Femur (tissue), 1 donor: ENCODE results near the gene NME1.

Experiments used
- DNase-seq: peaks from one replicate; pipeline ENCODE4 v3.0.0-alpha.2; 2017

NME1 gene

DNA sequence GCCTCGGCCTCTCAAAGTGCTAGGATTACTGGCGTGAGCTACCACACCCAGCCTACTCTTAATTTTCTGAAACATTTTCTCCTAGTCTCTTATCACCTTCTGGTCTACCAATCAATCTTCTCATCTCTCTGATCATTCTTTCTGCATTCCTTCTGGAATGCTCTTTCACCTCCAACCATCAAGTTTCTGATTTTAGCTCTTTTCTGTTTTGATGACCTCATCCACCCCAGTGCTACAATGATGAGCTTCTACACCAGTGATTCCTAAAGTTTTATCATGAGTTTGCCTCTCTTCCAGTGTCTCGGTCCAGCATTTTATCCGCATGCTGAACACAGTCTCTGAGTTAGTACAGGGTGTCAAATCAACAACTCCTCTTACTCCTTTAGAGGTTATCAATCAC is 44.4 kb downstream of the NME1 start:
- no peak for DNase-seq

DNA sequence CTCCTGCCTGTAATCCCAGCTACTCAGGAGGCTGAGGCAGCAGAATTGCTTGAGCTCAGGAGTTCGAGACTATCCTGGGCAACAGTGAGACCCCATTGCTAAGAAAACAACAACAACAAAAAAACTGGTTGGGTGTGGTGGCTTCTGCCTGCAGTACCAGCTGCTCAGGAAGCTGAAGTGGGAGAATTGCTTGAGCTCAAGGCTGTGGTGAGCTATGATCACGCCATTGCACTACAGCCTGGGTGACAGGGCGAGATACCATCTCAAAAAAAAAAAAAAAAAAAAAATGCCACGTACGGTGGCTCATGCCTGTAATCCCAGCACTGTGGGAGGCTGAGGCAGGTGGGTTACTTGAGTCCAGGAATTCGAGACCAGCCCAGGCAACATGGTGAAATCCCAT is 46.9 kb downstream of the NME1 start:
- DNase-seq: no peak

DNA sequence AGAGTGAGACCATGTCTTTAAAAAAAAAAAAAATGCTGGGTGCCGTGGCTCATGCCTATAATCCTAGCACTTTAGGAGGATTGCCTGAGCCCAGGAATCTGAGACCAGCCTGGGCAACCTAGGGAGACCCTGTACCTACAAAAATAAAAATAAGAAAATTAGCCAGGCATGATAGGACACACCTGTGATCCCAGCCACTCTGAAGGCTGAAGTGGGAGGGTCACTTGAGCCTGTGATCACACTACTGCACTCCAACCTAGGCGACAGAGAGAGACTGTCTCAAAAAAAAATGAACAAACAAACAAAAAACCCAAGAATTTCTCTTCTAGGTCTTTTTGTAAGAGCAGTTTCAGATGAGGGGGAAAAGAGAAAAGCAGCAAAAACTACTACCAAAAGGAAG is 47.5 kb downstream of the NME1 start:
- no peak for DNase-seq

DNA sequence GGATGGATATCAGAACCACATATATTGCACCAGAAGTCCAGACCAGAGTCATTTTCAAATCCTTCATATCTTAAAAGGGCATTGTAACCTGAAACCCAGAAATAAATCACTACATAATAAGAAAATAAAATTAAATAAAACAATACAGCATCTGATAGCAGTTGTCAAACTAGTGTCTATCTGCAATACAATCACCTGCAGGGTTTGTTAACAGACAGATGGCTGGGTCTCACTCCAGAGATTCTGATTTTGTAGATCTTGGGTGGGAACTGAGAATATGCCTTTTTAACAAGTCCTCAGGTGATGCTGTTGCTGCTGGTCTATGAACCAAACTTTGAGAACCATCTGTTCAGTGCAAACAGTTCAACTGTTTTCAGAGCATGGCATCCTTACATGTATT is 50.5 kb downstream of the NME1 start:
- DNase-seq: no peak
